H9 (cell line): ENCODE data around the gene FMO3. TPM values are rescaled to one million over a fixed set of nuclear protein-coding genes. Genes with fewer than 3 reads are reported as not detected.

ENCODE experiments used
- DNase-seq: peaks from one replicate; pipeline ENCODE4 v3.0.0-alpha.2; 2017
- H2AFZ ChIP-seq: one replicate; pipeline ENCODE4 v1.6.1; 2013; ENCODE audit warnings: mild to moderate bottlenecking, low read length, control low read depth, moderate library complexity
- H2AK5ac ChIP-seq: 2 replicates; pipeline ENCODE4 v1.6.1; 2013; ENCODE audit warnings: low read length, control low read depth, mixed read lengths; ENCODE audit not compliant: insufficient read length
- H2BK120ac ChIP-seq: one replicate; pipeline ENCODE4 v1.6.1; 2013; ENCODE audit warnings: low read depth, mild to moderate bottlenecking, low read length, control low read depth, inconsistent platforms; ENCODE audit not compliant: poor library complexity, severe bottlenecking
- H2BK12ac ChIP-seq: 2 replicates; pipeline ENCODE4 v1.6.1; 2013; ENCODE audit warnings: low read length, control low read depth, mixed read lengths, low read depth; ENCODE audit not compliant: insufficient read length
- H2BK15ac ChIP-seq: 2 replicates; pipeline ENCODE4 v1.6.1; 2013; ENCODE audit warnings: low read depth, low read length, control low read depth
- H2BK20ac ChIP-seq: one replicate; pipeline ENCODE4 v1.6.1; 2013; ENCODE audit warnings: low read depth, mild to moderate bottlenecking, low read length, control low read depth, inconsistent platforms; ENCODE audit not compliant: poor library complexity, severe bottlenecking
- H2BK5ac ChIP-seq: 2 replicates; pipeline ENCODE4 v1.6.1; 2013; ENCODE audit warnings: low read length, control low read depth, mixed read lengths; ENCODE audit not compliant: insufficient read length
- H3K14ac ChIP-seq: 2 replicates; pipeline ENCODE4 v1.6.1; 2013; ENCODE audit warnings: low read length, control low read depth; ENCODE audit not compliant: insufficient read depth
- H3K18ac ChIP-seq: 2 replicates; pipeline ENCODE4 v1.6.1; 2013; ENCODE audit warnings: low read depth, mild to moderate bottlenecking, mixed read lengths, low read length, control low read depth; ENCODE audit not compliant: insufficient read length
- H3K23ac ChIP-seq: 2 replicates; pipeline ENCODE4 v1.6.1; 2013; ENCODE audit warnings: low read length, control low read depth, mixed read lengths, low read depth; ENCODE audit not compliant: insufficient read length
- H3K23me2 ChIP-seq: 2 replicates; pipeline ENCODE4 v1.6.1; 2013; ENCODE audit warnings: low read depth, mild to moderate bottlenecking, mixed read lengths, low read length, control low read depth; ENCODE audit not compliant: insufficient read length, poor library complexity, severe bottlenecking
- H3K27ac ChIP-seq: 2 replicates; pipeline ENCODE4 v1.5.1; 2013; ENCODE audit warnings: low read length, control low read depth, mixed read lengths, low read depth; ENCODE audit not compliant: insufficient read length
- H3K27me3 ChIP-seq: 2 replicates; pipeline ENCODE4 v1.6.1; 2013; ENCODE audit warnings: low read length, control low read depth, inconsistent platforms; ENCODE audit not compliant: insufficient read depth
- H3K4ac ChIP-seq: 2 replicates; pipeline ENCODE4 v1.6.1; 2013; ENCODE audit warnings: low read depth, mild to moderate bottlenecking, control low read depth, inconsistent platforms, low read length, moderate library complexity
- H3K4me1 ChIP-seq: 2 replicates; pipeline ENCODE4 v1.6.1; 2013; ENCODE audit warnings: low read length, control low read depth, inconsistent platforms; ENCODE audit not compliant: insufficient read depth
- H3K4me2 ChIP-seq: 2 replicates; pipeline ENCODE4 v1.6.1; 2013; ENCODE audit warnings: low read length, control low read depth, mixed read lengths; ENCODE audit not compliant: insufficient read length, insufficient read depth
- H3K56ac ChIP-seq: 2 replicates; pipeline ENCODE4 v1.6.1; 2013; ENCODE audit warnings: low read depth, mild to moderate bottlenecking, mixed read lengths, low read length, control low read depth; ENCODE audit not compliant: insufficient read length
- H3K79me1 ChIP-seq: 2 replicates; pipeline ENCODE4 v1.6.1; 2013; ENCODE audit warnings: low read depth, mild to moderate bottlenecking, moderate library complexity, low read length, control low read depth, inconsistent platforms; ENCODE audit not compliant: insufficient read depth, poor library complexity, severe bottlenecking
- H3K79me2 ChIP-seq: 2 replicates; pipeline ENCODE4 v1.6.1; 2013; ENCODE audit warnings: low read length, control low read depth, inconsistent platforms; ENCODE audit not compliant: insufficient read depth
- H3K9ac ChIP-seq: 2 replicates; pipeline ENCODE4 v1.6.1; 2013; ENCODE audit warnings: low read length, control low read depth, mixed read lengths; ENCODE audit not compliant: insufficient read length; ENCODE audit errors: extremely low read depth
- H3K9me3 ChIP-seq: one replicate; pipeline ENCODE4 v1.6.1; 2013; ENCODE audit warnings: low read depth, low read length, inconsistent platforms; ENCODE audit not compliant: control insufficient read depth
- H3T11ph ChIP-seq: one replicate; pipeline ENCODE4 v1.6.1; 2013; ENCODE audit warnings: mild to moderate bottlenecking, low read length, control low read depth, inconsistent platforms
- H4K20me1 ChIP-seq: one replicate; pipeline ENCODE4 v1.6.1; 2013; ENCODE audit not compliant: control insufficient read depth, insufficient read length, insufficient read depth
- H4K5ac ChIP-seq: 2 replicates; pipeline ENCODE4 v1.6.1; 2013; ENCODE audit warnings: low read depth, mild to moderate bottlenecking, mixed read lengths, low read length, control low read depth; ENCODE audit not compliant: insufficient read length
- H4K8ac ChIP-seq: replicated peaks from 2 replicates; pipeline ENCODE4 v1.6.1; 2013; ENCODE audit warnings: low read length, control low read depth, mixed read lengths, low read depth; ENCODE audit not compliant: insufficient read length
- H4K91ac ChIP-seq: 2 replicates; pipeline ENCODE4 v1.6.1; 2013; ENCODE audit warnings: low read depth, mild to moderate bottlenecking, moderate library complexity, mixed read lengths, low read length, control low read depth; ENCODE audit not compliant: insufficient read length
- H3K27ac Mint-ChIP-seq, 3 experiments: 2 replicates in 2 of 3; 3 replicates in 1 of 3; pipeline ENCODE4 v1.8.0; 2020 to 2021; ENCODE audit warnings: mixed read lengths in 3 of 3, mild to moderate bottlenecking in 1 of 3, moderate library complexity in 1 of 3
- H3K27me3 Mint-ChIP-seq: 2 replicates; pipeline ENCODE4 v1.8.0; 2021; ENCODE audit warnings: low read depth, mild to moderate bottlenecking, moderate library complexity, mixed read lengths
- H3K36me3 Mint-ChIP-seq, 3 experiments: 2 replicates in 2 of 3; 3 replicates in 1 of 3; pipeline ENCODE4 v1.8.0; 2020 to 2021; ENCODE audit warnings: low read depth in 3 of 3, mixed read lengths in 3 of 3; ENCODE audit not compliant: insufficient read depth in 1 of 3
- H3K4me1 Mint-ChIP-seq, 2 experiments: 2 replicates each; pipeline ENCODE4 v1.8.0; 2020; ENCODE audit warnings: mixed read lengths in 2 of 2
- H3K4me3 Mint-ChIP-seq, 2 experiments: 2 replicates in 1 of 2; 3 replicates in 1 of 2; pipeline ENCODE4 v1.8.0; 2020 to 2021; ENCODE audit warnings: mild to moderate bottlenecking in 2 of 2, mixed read lengths in 2 of 2, moderate library complexity in 1 of 2
- H3K9me3 Mint-ChIP-seq, 2 experiments: 2 replicates in 1 of 2; 3 replicates in 1 of 2; pipeline ENCODE4 v1.8.0; 2020; ENCODE audit warnings: mild to moderate bottlenecking in 2 of 2, mixed read lengths in 2 of 2, moderate library complexity in 1 of 2
- CTCF ChIP-seq: fragments of 200-600 bp; sonication (generic); conservative IDR thresholded peaks from 3 replicates; pipeline ENCODE4 v1.8.0; 2021; ENCODE audit warnings: antibody characterized with exemption, mild to moderate bottlenecking
- WGBS: extraction: QIAGEN DNeasy Blood & Tissue Kit; methylation state at CpG from one replicate; pipeline ENCODE4 v1.1.7; 2013; ENCODE audit warnings: missing lambda C conversion rate, low lambda C conversion rate, mixed read lengths; ENCODE audit not compliant: insufficient read length; ENCODE audit errors: extremely low coverage; 5-methylcytosine and 5-hydroxymethylcytosine counted together
- total RNA-seq: library from RNA; stranded (reverse); gene quantifications from 2 replicates; pipeline ENCODE4 v1.2.1, GENCODE V29; 2021

Gene FMO3
- total RNA-seq, 1 experiment from 2014 or later: not detected

- Mint-ChIP-seq H3K27ac (peak overlapping the region in 1 of 3 experiments; percentile 41; a peak in 2 of 7 replicates), H3K36me3 (no peaks in the 10 kb centered on the region)
Measured at GRCh38 chr1:171137580-171137979, 46.9 kb downstream of the FMO3 start.

More at GRCh38 chr1:171137580-171137979, 46.9 kb downstream of the FMO3 start:
- Histone ChIP-seq H3K27ac (no peak overlapping the region), H2BK5ac (no peak overlapping the region), H3K14ac (no peak overlapping the region), H3K9me3 (no peaks in the 10 kb centered on the region), H4K91ac (no peak overlapping the region), H2BK15ac (no peak overlapping the region), H3K79me1 (no peaks in the 10 kb centered on the region), H3K9ac (no peak overlapping the region), H4K8ac (no peak overlapping the region), H4K5ac (no peak overlapping the region), H2BK12ac (no peak overlapping the region), H2BK120ac (no peak overlapping the region), H2BK20ac (no peak overlapping the region), H3K56ac (no peak overlapping the region), H2AFZ (no peak overlapping the region), H3K4me1 (no peaks in the 10 kb centered on the region; the same call in 1 of the 2 replicates), H2AK5ac (no peak overlapping the region), H3K79me2 (no peaks in the 10 kb centered on the region), H3K18ac (no peak overlapping the region), H4K20me1 (no peaks in the 10 kb centered on the region), H3K4me2 (no peak overlapping the region), H3T11ph (no peak overlapping the region), H3K23me2 (no peaks in the 10 kb centered on the region), H3K27me3 (no peaks in the 10 kb centered on the region), H3K23ac (no peak overlapping the region), H3K4ac (no peak overlapping the region)
- H3K27me3 Mint-ChIP-seq: no peaks in the 10 kb centered on the region
- no peaks in the 10 kb centered on the region for H3K9me3 Mint-ChIP-seq
- WGBS: no CpG with 5 or more reads among the region's 2 CpGs
- no peak for DNase-seq
- H3K4me1 Mint-ChIP-seq: peaks cover 25 to 26% of the 10 kb centered on the region in 2 experiments
- no peak for TF ChIP-seq CTCF
- H3K4me3 Mint-ChIP-seq: no peak overlapping the region
